HCT116 (cell line): Measurements from ENCODE around the gene SELENOW. TPM values are rescaled to one million over a fixed set of nuclear protein-coding genes. Genes with fewer than 3 reads are reported as not detected.

Experiments
- ATAC-seq: fragments of 200-7000 bp; cut with Tn5 transposase; 2 replicates; pipeline ENCODE4 v1.9.1; 2020; ENCODE audit warnings: mild to moderate bottlenecking, moderate library complexity
- BruUV-seq: library from RNA; stranded (reverse); fragments of 400-500 nt; replicated peaks from 2 replicates; lab custom pipeline; 2021; lab: Mats Ljungman, UMichigan
- CTCF ChIA-PET: fragments of 300-600 bp; sonication (Branson Sonifier 250); formaldehyde crosslinking; loops from one replicate; lab custom pipeline; 2021; ENCODE audit warnings: antibody characterized with exemption; lab: Charles Lee
- POLR2A ChIA-PET: fragments of 300-600, 350-600 bp; sonication (Branson Sonifier 250); formaldehyde crosslinking; loops from one replicate; lab custom pipeline; 2021; ENCODE audit warnings: antibody characterized with exemption; lab: Charles Lee
- RAD21 ChIA-PET, 2 experiments: fragments of 300-600 bp; sonication (Branson Sonifier 250); formaldehyde crosslinking; loops; one replicate each; lab custom pipeline; 2023; ENCODE audit warnings: low total read pairs in 2 of 2; ENCODE audit not compliant: uncharacterized antibody in 2 of 2, unreplicated experiment in 2 of 2, low non-redundant PET in 1 of 2; lab: Charles Lee
- DNase-seq: peaks from one replicate; pipeline ENCODE4 v3.0.0-alpha.2; 2010; ENCODE audit warnings: low read depth, low spot score
- H2AFZ ChIP-seq: fragments of 200-600 bp; shearing (Covaris generic), sonication (generic); 2 replicates; pipeline ENCODE4 v1.6.1; 2017; ENCODE audit warnings: low read depth, mixed run types, mixed read lengths, antibody characterized with exemption, low read length; ENCODE audit not compliant: poor library complexity, severe bottlenecking
- H3K27ac ChIP-seq: 2 replicates; pipeline ENCODE4 v1.5.1; 2012; ENCODE audit warnings: low read depth, low read length
- H3K27me3 ChIP-seq: fragments of 200-600 bp; sonication (generic); 2 replicates; pipeline ENCODE4 v1.6.1; 2016; ENCODE audit warnings: mixed run types, low read length, mixed read lengths; ENCODE audit not compliant: insufficient read depth
- H3K36me3 ChIP-seq, 2 experiments: fragments of 200-500 bp in 1 of 2; fragments of 200-600 bp in 1 of 2; sonication (Bioruptor generic) in 1 of 2; sonication (generic) in 1 of 2; 2 replicates each; pipeline versions ENCODE4 v1.5.1 to v1.6.1; 2014 to 2016; ENCODE audit warnings: low read length in 2 of 2, inconsistent platforms in 1 of 2, mixed read lengths in 1 of 2, mixed run types in 1 of 2; ENCODE audit not compliant: insufficient read depth in 2 of 2, control insufficient read depth in 1 of 2
- H3K4me1 ChIP-seq, 2 experiments: fragments of 200-600 bp in 1 of 2; sonication (generic) in 1 of 2; 2 replicates each; pipeline versions ENCODE4 v1.5.1 to v1.6.1; 2012 to 2017; ENCODE audit warnings: low read length in 2 of 2, inconsistent platforms in 1 of 2, mild to moderate bottlenecking in 1 of 2, mixed read lengths in 1 of 2, mixed run types in 1 of 2, moderate library complexity in 1 of 2; ENCODE audit not compliant: insufficient read depth in 2 of 2, control insufficient read depth in 1 of 2
- H3K4me2 ChIP-seq: fragments of 200-600 bp; sonication (generic); 2 replicates; pipeline ENCODE4 v1.6.1; 2017; ENCODE audit warnings: mixed run types, low read length, mixed read lengths
- H3K4me3 ChIP-seq, 2 experiments: fragments of 200-600 bp in 1 of 2; sonication (generic) in 1 of 2; replicated peaks in 1 of 2; 2 replicates each; pipeline ENCODE4 v1.5.1; 2011 to 2016; ENCODE audit warnings: low read length in 2 of 2, control low read depth in 1 of 2, low read depth in 1 of 2, mild to moderate bottlenecking in 1 of 2, mixed read lengths in 1 of 2, mixed run types in 1 of 2
- H3K79me2 ChIP-seq: fragments of 200-600 bp; sonication (generic); 2 replicates; pipeline ENCODE4 v1.6.1; 2017; ENCODE audit warnings: mild to moderate bottlenecking, mixed run types, low read length, moderate library complexity, mixed read lengths; ENCODE audit not compliant: insufficient read depth
- H3K9ac ChIP-seq: fragments of 200-600 bp; sonication (generic); 2 replicates; pipeline ENCODE4 v1.6.1; 2016; ENCODE audit warnings: low read length, mixed read lengths
- H3K9me2 ChIP-seq: fragments of 200-600 bp; sonication (generic), shearing (Covaris generic); 2 replicates; pipeline ENCODE4 v1.6.1; 2017; ENCODE audit warnings: mixed run types, mild to moderate bottlenecking, moderate library complexity; ENCODE audit not compliant: insufficient read depth
- H3K9me3 ChIP-seq, 2 experiments: fragments of 200-500 bp in 1 of 2; fragments of 200-600 bp in 1 of 2; sonication (Bioruptor generic) in 1 of 2; sonication (generic) in 1 of 2; 2 replicates each; pipeline ENCODE4 v1.6.1; 2014 to 2017; ENCODE audit warnings: low read length in 2 of 2, mixed read lengths in 2 of 2, inconsistent platforms in 1 of 2, low read depth in 1 of 2, mild to moderate bottlenecking in 1 of 2, mixed run types in 1 of 2, moderate library complexity in 1 of 2; ENCODE audit not compliant: control insufficient read depth in 1 of 2, insufficient read depth in 1 of 2
- H4K20me1 ChIP-seq: fragments of 200-600 bp; sonication (generic), shearing (Covaris generic); 2 replicates; pipeline ENCODE4 v1.6.1; 2017; ENCODE audit warnings: mixed run types, mild to moderate bottlenecking, moderate library complexity; ENCODE audit not compliant: insufficient read depth
- EZH2 ChIP-seq: fragments of 200-600 bp; sonication (generic); IDR thresholded peaks from 2 replicates; pipeline ENCODE4 v1.6.1; 2017; ENCODE audit warnings: antibody characterized with exemption, mixed run types
- EZH2phosphoT487 ChIP-seq: fragments of 200-600 bp; IDR thresholded peaks from 2 replicates; pipeline ENCODE4 v1.6.1; 2018; ENCODE audit warnings: antibody characterized with exemption, borderline replicate concordance
- FOSL1 ChIP-seq: IDR thresholded peaks from 2 replicates; pipeline ENCODE4 v1.6.1; 2012; ENCODE audit warnings: low read depth
- JUND ChIP-seq: IDR thresholded peaks from 2 replicates; pipeline ENCODE4 v1.6.1; 2012
- ZNF274 ChIP-seq: fragments of 200-500 bp; sonication (Bioruptor generic); IDR thresholded peaks from 2 replicates; pipeline ENCODE4 v1.6.1; 2014; ENCODE audit warnings: mild to moderate bottlenecking, low read depth, low read length, inconsistent platforms
- intact Hi-C: fragments of 100-400 bp; cut with micrococcal nuclease; formaldehyde crosslinking; loops from 2 replicates; pipeline ENCODE4 v1.10.0; 2022
- total RNA-seq: library from RNA; stranded (reverse); gene quantifications from one replicate; pipeline ENCODE4 v1.2.1, GENCODE V29; 2021; ENCODE audit not compliant: unreplicated experiment
- TF ChIP-seq, protein P1 (sequence below): IDR thresholded peaks from 2 replicates; pipeline ENCODE4 v1.6.1; 2012; ENCODE audit warnings: low read depth

SELENOW gene
- total RNA-seq, 1 experiment from 2014 or later: 181 TPM

- ATAC-seq (no peak), DNase-seq (no peak)
- H3K27ac ChIP-seq: no peak overlapping the region
- H3K9ac ChIP-seq: no peak overlapping the region
- no peaks in the 10 kb centered on the region for H3K9me3 ChIP-seq
- no peak overlapping the region for H3K4me3 ChIP-seq
- TF ChIP-seq ZNF274 (no peak), JUND (no peak), FOSL1 (no peak), EZH2phosphoT487 (no peak)
- TF ChIP-seq, protein P1, sequence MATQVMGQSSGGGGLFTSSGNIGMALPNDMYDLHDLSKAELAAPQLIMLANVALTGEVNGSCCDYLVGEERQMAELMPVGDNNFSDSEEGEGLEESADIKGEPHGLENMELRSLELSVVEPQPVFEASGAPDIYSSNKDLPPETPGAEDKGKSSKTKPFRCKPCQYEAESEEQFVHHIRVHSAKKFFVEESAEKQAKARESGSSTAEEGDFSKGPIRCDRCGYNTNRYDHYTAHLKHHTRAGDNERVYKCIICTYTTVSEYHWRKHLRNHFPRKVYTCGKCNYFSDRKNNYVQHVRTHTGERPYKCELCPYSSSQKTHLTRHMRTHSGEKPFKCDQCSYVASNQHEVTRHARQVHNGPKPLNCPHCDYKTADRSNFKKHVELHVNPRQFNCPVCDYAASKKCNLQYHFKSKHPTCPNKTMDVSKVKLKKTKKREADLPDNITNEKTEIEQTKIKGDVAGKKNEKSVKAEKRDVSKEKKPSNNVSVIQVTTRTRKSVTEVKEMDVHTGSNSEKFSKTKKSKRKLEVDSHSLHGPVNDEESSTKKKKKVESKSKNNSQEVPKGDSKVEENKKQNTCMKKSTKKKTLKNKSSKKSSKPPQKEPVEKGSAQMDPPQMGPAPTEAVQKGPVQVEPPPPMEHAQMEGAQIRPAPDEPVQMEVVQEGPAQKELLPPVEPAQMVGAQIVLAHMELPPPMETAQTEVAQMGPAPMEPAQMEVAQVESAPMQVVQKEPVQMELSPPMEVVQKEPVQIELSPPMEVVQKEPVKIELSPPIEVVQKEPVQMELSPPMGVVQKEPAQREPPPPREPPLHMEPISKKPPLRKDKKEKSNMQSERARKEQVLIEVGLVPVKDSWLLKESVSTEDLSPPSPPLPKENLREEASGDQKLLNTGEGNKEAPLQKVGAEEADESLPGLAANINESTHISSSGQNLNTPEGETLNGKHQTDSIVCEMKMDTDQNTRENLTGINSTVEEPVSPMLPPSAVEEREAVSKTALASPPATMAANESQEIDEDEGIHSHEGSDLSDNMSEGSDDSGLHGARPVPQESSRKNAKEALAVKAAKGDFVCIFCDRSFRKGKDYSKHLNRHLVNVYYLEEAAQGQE: no peak
- H4K20me1 ChIP-seq: no peaks in the 10 kb centered on the region
- intact Hi-C loops: no loop called here
- ChIA-PET POLR2A (no interaction called here), RAD21 (interaction anchor here in 1 of 2 experiments (0.7 kb wide), 1 partner anchor 90 kb away, joined by 3 read pairs; no protein-coding TSS in a partner anchor), CTCF (no interaction called here)
- no peak overlapping the region for H2AFZ ChIP-seq
- H3K4me1 ChIP-seq: no peaks in the 10 kb centered on the region
- H3K79me2 ChIP-seq: no peaks in the 10 kb centered on the region
- H3K4me2 ChIP-seq: no peak overlapping the region
- no peaks in the 10 kb centered on the region for H3K36me3 ChIP-seq
- no TSS peak for BruUV-seq
- H3K27me3 ChIP-seq: no peaks in the 10 kb centered on the region; the same call in 1 of the 2 replicates
- H3K9me2 ChIP-seq: no peaks in the 10 kb centered on the region
Observed at GRCh38 chr19:47819858-47820257, 41.4 kb downstream of the SELENOW start.

DNA sequence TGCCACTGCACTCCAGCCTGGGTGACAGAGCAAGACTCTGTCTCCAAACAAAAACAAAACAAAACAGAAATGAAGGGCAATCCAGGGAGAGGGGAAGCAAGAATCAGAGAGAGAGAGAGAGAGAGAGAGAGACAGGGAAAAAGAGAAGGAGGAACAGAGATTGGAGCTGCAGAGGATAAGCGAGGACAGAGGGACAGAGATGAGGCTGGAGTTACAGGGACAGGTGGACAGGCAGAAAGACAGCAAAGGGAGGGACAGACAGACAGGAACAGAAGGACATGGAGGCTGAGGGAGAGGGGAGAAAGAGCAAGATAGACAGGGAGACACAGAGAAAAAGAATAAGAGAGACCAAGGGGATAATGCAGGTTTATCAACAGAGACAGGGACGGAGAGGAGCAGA, 41.9 kb downstream of the SELENOW start:
- H3K27ac ChIP-seq: no peak overlapping the region
- H3K9ac ChIP-seq: no peak overlapping the region
- no peaks in the 10 kb centered on the region for H3K36me3 ChIP-seq
- POLR2A ChIA-PET: no interaction called here
- no peaks in the 10 kb centered on the region for H3K79me2 ChIP-seq
- intact Hi-C loops: no loop called here
- no peaks in the 10 kb centered on the region for H4K20me1 ChIP-seq
- H3K27me3 ChIP-seq: no peaks in the 10 kb centered on the region; the same call in 1 of the 2 replicates
- no peak overlapping the region for H3K4me3 ChIP-seq
- CTCF ChIA-PET: no interaction called here
- no peaks in the 10 kb centered on the region for H3K9me2 ChIP-seq
- no peak overlapping the region for H3K4me2 ChIP-seq
- H2AFZ ChIP-seq: no peak overlapping the region
- no TSS peak for BruUV-seq
- RAD21 ChIA-PET: interaction anchor here in 1 of 2 experiments (0.7 kb wide), 1 partner anchor 91 kb away, joined by 3 read pairs; no protein-coding TSS in a partner anchor
- H3K4me1 ChIP-seq: no peaks in the 10 kb centered on the region
- no peak for DNase-seq
- H3K9me3 ChIP-seq: no peaks in the 10 kb centered on the region
- no peak for TF ChIP-seq EZH2
- no peak for ATAC-seq
